LHCN-M2 (cell line): ENCODE data around the gene B4GALT1. TPM values are rescaled to one million over a fixed set of nuclear protein-coding genes. Genes with fewer than 3 reads are reported as not detected.

Experiments
- DNase-seq: peaks from one replicate; pipeline ENCODE4 v3.0.0-alpha.2; 2012; ENCODE audit warnings: low read depth
- total RNA-seq: library from RNA; depleted of rRNA; stranded (reverse); fragments of >200 nt; gene quantifications from 2 replicates; pipeline ENCODE4 v1.2.3, GENCODE V29; 2014

The B4GALT1 gene
- total RNA-seq, 1 experiment from 2014 or later = 34.8 TPM

DNA sequence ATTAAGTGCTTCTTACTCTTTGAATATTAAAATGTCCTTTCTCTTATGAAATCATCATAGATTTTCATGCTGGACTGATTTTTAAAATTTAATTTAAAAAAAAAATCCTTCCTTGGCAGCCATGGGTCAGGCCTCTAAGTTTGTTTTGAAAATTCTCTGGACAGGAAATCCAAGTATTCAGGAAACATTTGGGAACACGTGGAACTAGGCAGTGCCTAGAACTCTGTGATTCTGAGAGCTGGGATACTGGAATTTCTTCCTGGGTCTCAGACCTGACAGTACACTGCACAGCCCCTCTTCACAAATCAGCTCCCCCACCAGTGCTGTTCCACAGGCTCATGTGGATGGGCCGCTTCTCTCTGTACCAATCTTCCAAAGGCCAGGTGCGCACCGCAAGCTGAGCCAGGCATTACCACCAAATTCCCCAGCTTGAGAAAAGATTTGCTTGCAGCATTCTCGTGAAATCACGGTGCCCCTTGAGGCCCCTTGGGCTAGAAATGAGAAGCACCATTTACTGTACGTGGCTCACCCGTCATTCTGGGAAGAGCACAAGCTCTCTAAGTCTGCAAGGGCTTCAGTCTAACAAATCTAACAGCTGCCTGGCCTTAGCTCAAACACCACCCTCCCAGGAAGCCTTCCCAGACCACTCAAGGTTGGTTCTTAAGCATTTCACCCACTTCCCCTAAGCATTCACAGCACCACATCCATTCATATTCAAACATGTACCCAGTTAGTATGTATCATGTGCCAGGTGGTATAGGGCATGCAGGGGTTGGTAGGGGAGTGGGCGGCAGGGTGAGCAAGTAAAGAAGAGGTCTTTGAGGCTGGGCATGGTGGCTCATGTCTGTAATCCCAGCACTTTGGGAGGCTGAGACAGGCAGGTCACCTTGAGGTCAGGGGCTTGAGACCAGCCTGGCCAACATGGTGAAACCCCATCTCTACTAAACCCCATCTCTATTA is 26.5 kb downstream of the B4GALT1 start:
- no peak for DNase-seq

DNA sequence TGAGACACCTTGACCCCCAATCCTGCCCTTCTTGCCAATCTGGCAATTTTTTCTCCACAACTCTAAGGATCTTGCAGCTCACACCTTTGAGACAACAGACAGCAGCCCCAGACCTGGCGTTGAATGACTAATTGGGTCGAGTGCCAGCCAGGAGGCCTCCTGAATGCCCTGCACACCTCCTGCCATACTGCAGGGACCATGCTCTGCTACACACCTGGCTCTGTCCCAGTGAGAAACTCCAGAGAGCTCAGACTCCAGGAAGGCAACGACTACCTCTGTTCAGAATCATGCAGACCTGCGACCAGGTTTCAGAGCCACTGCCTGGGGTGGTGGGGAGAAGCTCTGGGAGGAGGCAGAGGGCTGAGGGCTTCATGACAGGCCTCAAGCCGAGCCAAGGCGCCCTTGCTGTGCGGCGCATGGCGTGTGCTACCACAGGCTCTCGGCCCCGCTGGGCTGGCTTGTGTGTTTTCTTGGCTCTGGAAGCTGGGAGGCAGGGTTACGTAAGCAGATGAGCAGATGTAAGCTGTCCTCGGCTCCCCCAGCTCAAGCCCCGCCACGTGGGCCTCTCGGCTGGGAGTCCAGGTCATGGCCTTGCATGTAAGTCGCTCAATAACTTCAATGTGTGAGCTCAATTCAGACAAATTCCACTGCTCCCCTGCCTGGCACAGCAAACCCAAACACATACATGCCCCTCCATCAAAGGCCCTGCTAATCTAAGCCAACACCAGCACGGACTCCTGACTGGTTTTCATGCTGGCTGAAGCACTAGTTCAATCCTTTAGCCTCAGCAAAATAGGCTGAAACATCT is 27.5 kb downstream of the B4GALT1 start:
- peak; percentile 67 for DNase-seq

DNA sequence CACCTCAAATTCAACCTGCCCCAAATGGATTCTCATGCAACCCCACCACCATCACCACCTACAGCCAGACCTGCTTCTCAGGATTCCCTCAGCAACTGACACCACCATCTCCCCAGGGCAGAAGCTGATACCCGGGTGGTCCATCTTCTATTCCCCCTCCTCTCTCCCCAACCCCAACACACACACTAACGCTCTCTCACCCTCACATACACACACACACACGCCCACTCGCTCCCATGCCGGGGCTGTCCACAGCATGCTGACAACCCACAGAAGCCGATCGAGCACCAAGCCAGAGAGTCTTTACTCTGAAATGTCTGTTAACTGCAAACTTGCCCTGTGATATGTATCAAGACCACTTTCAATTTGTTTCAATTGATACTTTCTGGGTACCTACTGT is 28.4 kb downstream of the B4GALT1 start:
- no peak for DNase-seq

DNA sequence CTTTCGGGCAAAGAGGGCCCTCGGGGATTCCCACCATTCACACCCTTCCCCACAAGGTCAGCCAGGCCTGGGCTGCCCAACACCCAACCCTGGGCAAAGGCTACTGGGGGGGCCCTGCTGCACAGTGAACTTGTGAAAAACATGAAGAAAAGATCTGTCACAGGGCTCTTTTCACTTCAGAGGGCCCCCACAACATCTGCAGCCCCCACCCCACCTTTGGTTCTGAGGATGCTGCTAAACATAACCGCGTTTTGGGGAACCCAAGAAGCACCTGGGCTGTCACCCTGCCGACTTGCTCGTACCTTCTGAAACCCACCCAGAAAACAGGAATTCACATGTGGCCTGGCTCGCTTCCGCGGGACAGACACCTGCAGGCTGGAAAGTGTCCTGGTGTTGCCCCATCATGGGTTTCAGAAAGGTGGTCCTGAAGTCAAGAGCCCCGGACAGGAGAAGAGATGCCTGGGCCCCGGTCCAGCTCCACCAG is 29.3 kb downstream of the B4GALT1 start:
- DNase-seq = no peak

DNA sequence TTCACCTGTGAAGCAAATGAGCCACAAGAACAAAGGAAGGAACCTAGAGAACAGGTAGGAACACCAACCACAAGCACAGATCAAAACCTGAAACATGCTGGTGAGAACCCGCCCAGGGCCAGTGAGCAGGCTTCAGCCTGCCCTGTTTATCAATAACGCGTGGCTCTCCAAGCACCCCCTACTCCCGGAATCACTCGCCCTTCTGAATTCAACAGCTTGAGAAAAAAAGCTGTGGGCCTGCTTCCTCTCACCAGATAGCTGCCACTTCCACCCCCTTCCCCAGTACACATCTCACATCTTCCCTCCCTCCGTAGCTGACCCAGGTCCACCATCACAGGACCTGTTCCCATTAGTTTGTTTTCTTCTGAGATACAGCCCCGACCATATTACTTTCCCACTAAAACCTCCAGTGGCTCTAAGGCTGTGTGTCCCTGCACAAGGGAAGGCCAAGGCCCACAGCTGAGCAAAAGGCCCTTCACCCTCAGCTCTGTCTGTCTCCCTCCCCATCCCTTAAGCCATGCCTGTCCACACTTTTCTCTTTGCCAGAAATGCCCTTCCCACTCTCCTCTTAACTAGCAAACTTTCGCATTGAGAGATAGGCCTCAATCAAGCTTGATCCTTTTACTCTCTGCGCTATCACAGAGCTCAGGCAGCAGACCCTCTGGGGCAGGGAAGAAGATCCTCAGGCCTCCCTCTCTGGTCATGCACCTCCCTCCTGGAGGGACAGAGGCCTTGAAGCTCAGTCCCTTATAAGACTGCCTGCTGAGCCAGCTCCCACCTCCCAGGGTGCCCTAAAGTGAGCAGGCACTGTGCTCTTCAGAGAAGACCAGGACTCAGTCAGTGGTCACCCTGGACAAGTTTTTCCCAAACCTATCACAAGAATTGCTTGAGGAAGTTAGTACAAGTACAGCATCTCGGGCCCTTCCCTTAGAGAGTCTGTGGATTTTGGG is 30.1 kb downstream of the B4GALT1 start:
- no peak for DNase-seq

DNA sequence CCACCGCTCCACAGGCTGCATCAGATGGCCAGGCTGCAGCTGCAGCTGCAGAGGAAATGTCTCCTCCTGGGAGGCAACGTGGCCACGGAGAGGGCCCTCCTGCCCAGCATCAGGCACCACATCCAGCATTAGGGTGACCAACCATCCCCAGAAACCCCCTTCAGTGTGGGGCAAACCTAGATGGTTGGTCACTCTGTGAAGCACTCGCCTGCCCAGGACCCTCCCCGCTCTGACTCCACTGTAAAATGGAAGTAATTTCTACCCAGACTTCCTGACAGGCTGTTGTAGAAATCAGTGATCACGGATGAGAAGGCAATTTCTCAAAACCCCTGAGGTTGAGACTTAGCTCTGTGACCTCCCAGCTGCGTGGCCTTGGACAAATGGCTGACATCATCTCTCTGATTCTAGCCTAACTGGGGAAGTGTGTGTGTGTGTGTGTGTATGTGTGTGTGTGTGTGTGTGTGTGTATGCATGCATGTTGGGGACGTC is 31.6 kb downstream of the B4GALT1 start:
- no peak for DNase-seq

DNA sequence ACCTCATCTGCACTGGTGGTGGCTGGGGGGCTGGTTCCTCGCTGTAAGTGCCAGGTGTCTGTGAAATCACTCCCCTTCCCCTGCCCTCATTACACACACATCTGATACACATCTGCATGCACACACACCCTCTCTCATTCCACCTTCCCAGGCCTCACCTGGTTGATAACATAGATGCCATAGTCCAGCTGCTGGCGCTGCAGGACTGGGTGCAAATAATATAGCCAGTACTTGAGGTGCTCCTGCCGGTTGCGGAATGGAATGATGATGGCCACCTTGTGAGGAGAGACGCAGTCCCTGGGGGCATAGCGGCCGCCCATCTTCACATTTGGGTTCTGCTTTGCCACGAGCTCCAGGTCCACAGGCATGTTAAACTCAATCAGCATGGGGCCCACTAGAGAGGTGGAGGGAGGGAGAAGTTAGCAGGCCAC is 32.1 kb downstream of the B4GALT1 start:
- no peak for DNase-seq

DNA sequence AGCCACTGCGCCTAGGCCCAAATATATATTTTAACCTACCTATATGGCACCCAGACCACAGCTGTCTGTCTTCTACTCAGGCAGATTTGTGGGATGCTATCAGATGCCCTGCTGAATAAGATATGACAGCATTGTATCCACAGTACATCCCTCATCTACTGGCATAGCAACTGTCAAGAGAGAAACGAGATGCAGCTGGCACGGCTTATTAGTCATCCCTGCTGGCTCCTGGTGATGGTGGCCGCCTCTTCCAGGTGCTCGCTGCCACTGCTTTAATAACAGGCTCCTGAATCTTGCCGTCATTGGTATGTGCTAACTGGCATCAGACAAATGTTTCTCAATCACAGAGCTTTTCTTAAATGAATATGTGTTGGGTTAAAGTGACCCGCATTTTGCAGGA is 34.0 kb downstream of the B4GALT1 start:
- DNase-seq = peak; percentile 74

DNA sequence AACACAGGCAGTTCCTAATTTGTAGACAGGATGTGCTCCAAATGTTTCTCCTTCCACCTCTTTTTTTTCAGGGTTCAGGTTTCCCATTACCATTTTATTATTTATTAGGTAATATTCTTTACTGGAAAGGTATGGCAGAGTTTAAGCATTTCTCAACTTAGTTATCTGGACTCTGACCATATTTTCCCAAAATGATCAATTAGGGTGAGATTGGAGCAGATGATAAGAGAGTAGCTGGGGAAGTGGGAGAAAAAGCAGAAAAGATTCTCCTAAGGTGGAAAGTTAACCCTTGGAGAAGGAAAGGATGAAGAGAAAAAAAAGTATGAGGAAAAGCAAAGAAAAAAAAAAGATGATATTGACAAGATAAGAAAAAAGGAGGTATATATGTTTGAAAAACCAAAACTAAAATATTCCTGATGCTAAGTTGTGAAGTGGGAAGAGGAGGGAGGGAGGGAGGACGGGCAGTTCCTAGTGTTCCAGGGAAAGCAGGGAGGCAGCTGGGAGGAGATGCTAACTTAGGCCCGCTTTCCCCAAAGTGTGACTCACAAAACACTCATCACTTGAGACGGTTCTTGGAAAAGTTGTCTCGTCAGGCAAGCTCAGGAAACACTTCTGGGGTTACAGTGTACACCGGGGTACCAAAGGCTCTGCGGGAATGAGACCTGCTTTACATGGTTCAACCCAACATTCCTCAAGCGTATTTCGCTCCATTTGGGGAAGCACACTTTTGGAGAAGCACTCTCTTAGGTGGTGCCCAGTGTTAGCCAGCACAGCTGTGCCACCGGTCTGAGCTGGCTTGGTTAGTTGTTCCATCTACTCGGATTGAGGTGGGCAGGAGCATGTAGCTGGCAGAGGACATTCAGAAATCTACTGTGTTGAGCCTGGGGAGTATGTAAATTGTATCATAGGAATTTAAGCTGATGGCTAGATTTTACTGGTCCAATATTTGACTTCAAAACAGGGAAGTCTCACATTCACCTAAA is 35.1 kb downstream of the B4GALT1 start:
- DNase-seq = peak; percentile 91

DNA sequence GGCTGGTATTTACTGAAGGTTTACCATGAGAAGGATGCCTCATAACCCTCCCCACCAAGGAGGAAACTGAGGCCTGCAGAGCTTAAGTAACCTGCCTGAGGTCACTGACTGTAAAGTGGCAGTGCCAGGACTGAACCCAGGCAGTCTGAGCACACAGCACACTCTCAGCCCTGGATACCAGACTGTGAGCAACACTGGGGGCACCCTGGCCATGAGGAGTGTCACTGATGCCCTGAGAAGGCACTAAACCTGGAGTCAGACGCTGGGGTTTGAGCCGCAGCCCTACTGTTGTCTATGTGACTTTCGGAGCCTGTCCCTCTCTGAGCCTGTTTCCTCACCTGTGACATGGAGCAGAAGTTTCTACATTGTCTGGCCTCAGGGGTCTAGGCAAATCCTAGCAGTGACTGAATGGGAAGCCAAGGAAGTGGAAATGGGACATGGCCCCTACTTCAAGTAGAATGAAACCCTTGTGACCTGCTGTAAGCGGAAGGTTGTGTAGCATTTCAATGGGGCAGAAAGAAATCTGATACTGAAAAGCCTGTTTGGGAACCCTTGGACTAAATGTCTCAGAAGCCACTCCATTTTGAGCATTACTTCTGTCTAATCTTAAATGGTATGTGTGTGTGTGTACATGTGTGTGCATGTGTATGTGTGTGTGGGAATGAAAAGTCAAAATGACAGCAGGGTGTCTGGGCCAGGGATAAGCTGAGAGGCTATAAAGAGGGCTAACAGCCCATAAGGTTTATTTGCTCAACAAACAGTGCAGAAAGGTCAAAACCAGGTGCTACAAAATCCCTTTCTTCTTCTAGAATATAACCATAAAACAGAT is 36.0 kb downstream of the B4GALT1 start:
- no peak for DNase-seq

DNA sequence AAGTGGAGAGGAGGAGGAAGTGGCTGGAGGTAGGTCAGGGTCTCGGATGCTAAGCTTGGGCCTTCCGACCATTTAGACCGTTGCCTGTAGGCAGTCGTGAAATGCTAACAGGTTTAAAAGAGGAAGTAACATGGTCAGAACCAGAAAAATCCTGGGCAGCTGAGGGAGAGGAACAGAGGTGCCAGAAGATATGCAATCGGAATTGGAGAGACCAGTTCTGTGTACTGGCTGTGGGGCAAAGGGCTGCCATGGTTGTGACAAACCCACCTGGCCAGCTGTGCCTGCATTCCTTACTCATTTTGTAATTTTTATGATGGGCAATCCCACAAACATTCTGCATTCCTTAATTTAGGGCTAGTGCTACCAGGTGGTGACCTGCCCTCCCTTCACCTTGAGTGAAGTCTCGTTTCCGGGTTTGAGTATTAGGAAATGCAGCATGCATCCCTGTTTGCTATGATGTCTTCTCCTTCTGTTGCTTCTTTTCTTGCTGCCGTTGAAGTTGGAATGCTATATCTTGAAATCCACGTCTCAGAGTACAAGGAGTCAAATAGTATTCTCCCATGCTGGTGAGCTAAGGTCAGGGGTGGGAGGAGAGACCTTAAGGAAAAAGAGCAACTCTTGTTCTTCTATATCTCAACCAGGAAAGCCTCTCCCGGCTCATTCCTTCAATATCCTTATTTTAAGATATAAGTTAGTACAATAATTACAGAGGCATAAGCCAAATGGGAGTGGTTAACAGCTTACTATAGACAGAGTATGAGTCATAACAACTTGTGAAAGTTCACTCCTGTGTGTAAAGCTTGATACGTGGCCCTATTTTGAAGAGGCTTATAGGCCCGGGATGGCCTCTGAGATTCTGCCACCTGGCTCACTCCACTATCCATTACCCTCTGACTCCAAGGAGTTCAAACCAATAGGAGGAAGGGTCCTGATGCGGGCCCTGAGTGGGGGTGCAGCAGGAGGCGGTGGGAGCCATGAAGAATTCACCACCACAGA is 37.0 kb downstream of the B4GALT1 start:
- DNase-seq = no peak

DNA sequence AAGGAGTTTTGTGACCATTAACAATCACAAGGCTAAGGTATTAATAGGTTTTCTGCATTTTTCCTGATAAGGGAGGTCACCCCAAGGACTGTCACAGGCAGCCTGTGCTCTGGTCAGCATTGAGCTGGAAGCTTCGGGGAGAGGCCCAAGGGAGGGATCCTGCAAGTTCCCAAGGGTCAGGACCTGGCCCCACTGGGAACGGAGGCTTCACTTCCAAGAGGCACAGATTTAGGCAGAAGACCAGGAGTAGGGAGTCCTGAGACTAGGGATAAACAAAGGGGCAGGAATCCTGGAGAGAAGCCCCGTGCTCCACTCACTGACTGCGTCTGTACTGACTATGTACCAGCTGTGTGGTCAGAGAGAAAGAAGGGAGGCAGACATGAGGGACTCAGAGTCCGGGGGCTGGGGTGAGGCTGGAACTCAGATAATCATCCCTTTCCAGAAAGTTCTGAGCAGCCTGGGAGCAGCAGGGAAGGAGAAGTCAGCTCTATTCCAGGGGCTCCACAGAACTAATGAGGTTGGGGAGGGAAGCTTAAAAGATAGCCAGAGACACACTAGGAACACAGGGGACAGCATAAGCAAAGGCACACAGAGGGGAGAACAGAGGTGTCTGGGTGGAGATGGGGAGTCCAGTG is 37.8 kb downstream of the B4GALT1 start:
- no peak for DNase-seq

DNA sequence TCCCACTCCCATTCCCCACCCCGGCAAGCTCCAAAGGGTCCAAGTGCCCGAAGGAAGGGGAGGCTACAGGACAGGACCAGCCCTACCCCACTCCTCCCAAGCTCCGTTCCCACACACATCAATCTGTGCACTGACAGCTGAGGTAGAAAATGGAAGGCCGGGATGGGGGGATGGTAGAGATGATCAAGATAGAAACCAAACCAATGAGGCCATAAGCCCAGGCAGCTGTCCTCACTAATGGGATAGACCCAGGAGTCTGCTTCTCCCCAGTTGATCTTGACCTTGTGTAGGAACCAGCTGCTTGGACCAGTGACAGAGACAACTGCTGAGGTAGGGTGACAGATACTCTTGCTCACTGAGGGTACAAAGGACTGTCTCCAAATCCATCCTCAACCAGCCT is 38.6 kb downstream of the B4GALT1 start:
- no peak for DNase-seq

DNA sequence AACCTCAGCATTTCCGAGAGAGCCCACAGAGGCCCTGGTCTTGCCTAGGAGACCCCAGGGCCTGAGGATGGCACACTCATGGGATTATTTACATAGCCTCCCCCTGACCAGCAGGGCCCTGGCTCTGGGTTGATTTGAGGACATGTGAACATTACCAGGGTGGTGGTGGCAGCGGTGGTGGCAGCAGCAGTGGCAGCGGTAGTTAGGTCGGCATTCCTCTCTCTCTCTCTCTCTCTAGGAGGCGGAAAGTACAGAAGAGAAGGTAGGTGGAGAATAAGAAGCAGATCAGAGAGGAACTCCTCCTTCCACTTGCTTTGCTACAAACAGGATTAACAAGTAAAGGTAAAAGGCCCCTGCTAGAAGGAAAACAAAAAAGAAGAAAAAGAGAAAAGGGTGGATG is 39.3 kb downstream of the B4GALT1 start:
- no peak for DNase-seq

DNA sequence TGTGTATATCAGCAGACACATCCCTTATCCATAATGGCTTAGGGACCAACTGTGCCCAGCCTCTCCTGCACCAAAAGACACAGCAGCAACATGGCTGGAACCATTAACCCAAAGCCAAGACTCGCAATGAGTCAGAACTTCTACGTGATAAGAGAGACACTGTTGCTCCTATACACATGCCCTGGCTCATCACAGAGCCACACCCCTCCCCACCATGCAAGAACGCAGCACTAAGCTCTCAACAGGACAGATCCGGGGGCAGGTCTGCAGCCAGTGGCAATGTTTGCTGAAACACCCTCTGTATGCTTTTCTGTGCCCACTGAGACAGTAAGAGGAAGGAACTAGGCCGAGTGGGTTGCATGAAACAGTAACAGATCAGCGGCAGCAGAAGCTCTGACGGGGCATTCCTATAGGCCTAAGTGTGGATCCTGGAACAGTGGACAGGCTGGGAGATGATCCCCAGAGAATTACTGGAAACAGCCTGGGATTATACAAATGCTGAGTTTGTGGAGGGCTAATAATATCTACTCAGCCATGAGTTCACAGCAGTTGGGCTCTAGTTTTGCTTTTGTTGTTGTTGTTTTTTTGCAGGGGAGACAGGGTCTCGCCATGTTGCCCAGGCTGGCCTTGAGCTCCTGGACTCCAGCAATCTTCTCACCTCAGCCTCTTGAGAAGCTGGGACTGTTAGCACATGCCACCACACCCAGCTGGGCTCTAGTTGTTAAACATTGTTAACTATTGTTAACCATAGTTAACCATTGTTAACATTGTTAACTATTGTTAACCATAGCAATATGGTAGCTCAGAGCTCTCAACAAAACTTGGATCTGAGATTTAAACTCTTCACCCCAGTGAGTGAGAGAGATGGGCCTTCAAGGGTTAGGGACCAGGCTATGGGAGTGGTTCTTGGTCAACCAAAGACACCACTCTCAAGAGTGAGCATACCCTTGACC is 41.0 kb downstream of the B4GALT1 start:
- peak; percentile 65 for DNase-seq

DNA sequence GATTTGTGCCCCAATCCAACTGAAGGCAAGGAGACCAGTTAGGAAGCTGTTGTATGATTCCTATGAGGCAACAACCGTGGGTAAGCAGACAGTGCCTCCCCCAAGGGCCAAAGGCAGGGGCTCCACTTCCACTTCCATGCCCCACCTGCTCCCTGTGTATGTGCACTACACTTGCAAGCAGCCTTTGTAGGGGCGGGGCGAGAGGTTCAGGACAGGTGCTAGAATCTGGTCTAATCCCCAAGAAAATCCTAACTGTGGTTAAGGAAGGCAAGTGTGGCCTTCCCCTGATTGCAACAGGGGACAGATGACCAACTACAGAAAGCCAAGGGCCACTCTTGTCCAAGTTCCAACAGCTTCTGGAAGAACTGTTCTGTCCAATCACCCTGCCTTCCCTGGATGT is 41.7 kb downstream of the B4GALT1 start:
- DNase-seq = no peak
